ENCODE data around the gene MUL1.

Gene MUL1

DNA sequence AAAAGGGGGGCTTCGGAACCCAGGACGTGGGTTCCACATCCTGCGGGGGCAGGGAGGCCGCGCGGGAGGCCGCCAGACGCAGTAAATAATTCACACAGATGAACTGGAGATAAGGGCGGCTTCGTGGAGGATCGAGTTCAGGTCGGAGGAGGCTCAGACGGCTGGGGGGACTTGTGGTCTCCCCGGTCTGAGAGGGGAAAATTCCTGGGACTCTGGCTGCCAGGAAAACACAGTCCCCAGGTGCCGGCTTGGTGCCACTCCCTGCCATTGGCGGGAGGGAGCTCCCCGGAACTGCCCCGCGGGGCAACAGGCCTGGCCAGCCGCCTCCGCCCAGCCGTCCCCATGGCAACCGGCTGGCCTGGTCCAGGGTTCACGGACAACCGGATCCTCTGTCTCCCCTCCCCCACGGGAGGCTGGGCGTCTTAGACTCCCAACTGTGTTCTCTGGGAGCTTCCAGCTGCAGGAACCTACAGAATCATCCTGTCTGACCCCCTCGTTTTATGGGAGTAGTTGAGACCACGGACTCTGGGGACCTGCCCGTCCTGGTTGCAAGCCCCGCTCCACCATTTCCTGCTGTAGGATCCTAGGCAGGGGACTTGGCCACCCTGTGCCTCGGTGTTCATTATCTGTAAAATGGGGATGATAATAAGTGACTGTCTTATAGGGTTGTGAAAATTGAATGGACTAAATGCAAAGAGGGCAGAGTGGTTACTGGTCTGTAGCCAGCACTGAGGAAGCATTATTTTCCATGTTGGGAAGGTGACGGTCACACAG, 31.5 kb downstream of the MUL1 start:
- peak overlapping the region; percentile 9 for H3K27ac ChIP-seq (ENCODE audit: low read length, poor library complexity, severe bottlenecking)

DNA sequence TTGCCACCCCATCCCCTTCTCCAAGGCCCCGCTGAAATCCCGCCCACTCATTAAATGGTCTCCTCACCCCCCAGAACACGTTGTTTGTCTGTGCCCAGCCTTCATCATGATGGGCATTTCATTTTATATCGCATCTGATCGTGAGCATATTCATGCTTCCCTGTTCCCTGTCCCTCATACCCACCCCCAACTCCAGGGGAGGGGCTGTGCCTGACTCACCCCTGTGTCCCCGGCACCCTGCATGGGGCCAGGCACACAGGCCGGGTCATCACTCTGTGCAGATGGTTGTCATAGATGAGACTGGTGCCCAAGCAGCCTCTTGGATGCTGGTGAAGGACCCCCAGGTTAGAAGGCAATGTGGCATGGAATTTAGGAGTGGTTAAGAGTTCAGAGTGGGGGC, 33.0 kb downstream of the MUL1 start:
- Histone ChIP-seq H3K4me2 (ENCODE audit: low read length, poor library complexity, severe bottlenecking) (no peak overlapping the region), H2BK12ac (ENCODE audit: low read length in 2 of 2) (no peak overlapping the region), H4K91ac (ENCODE audit: low read length) (no peak overlapping the region), H3K18ac (ENCODE audit: low read depth in 1 of 2, low read length in 2 of 2) (no peak overlapping the region), H2AK5ac (ENCODE audit: low read length, severe bottlenecking) (peak overlapping the region; percentile 29), H3K79me1 (replicated peaks; ENCODE audit: low read length, poor library complexity, severe bottlenecking) (peaks cover 4% of the 10 kb centered on the region), H3K4me1 (ENCODE audit: control insufficient read depth, insufficient read depth, low read depth, low read length) (peaks cover 38% of the 10 kb centered on the region), H3K9ac (ENCODE audit: low read length) (peak overlapping the region; percentile 9), H3K23ac (ENCODE audit: low read length in 2 of 2) (no peak overlapping the region), H2BK5ac (ENCODE audit: low read depth, low read length, poor library complexity, severe bottlenecking) (no peak overlapping the region), H3K27ac (ENCODE audit: low read length, poor library complexity, severe bottlenecking) (no peak overlapping the region), H3K14ac (ENCODE audit: low read length in 2 of 2) (peak overlapping the region in 1 of 2 experiments; percentile 79), H3K9me3 (ENCODE audit: control insufficient read depth, low read length) (no peaks in the 10 kb centered on the region), H3K36me3 (ENCODE audit: control insufficient read depth in 1 of 2, insufficient read depth in 2 of 2, low read depth in 1 of 2, low read length in 2 of 2) (no peaks in the 10 kb centered on the region), H2BK120ac (ENCODE audit: low read depth, low read length) (no peak overlapping the region), H4K8ac (ENCODE audit: low read length) (no peak overlapping the region), H2AFZ (ENCODE audit: low read depth, low read length) (no peak overlapping the region), H3K27me3 (ENCODE audit: control insufficient read depth in 1 of 2, insufficient read depth in 1 of 2, low read length in 2 of 2) (no peaks in the 10 kb centered on the region), H3K4me3 (ENCODE audit: insufficient read depth in 1 of 2, low read depth in 1 of 2, low read length in 2 of 2) (no peak overlapping the region), H2BK15ac (ENCODE audit: low read depth, poor library complexity, severe bottlenecking) (no peak overlapping the region), H3K4ac (ENCODE audit: low read depth in 1 of 2, low read length in 2 of 2) (no peak overlapping the region)
- no peak for DNase-seq
- WGBS, result 64% methylated on average over 7 of the region's 7 CpGs

More for the DNA sequence above, 31.5 kb downstream of the MUL1 start:
- Histone ChIP-seq H3K14ac (ENCODE audit: low read length in 2 of 2) (peak overlapping the region in 1 of 2 experiments; percentile 5), H3K9me3 (ENCODE audit: control insufficient read depth, low read length) (no peaks in the 10 kb centered on the region), H3K4me2 (ENCODE audit: low read length, poor library complexity, severe bottlenecking) (peak overlapping the region; percentile 23), H3K4me1 (ENCODE audit: control insufficient read depth, insufficient read depth, low read depth, low read length) (peaks cover 47% of the 10 kb centered on the region), H2BK120ac (ENCODE audit: low read depth, low read length) (peak overlapping the region; percentile 65), H2BK5ac (ENCODE audit: low read depth, low read length, poor library complexity, severe bottlenecking) (no peak overlapping the region), H3K18ac (ENCODE audit: low read depth in 1 of 2, low read length in 2 of 2) (peak overlapping the region; percentile 45 to 84), H2AK5ac (ENCODE audit: low read length, severe bottlenecking) (peak overlapping the region; percentile 92), H4K8ac (ENCODE audit: low read length) (no peak overlapping the region), H4K91ac (ENCODE audit: low read length) (no peak overlapping the region), H2AFZ (ENCODE audit: low read depth, low read length) (no peak overlapping the region), H3K36me3 (ENCODE audit: control insufficient read depth in 1 of 2, insufficient read depth in 2 of 2, low read depth in 1 of 2, low read length in 2 of 2) (no peaks in the 10 kb centered on the region), H3K23ac (ENCODE audit: low read length in 2 of 2) (no peak overlapping the region), H3K27me3 (ENCODE audit: control insufficient read depth in 1 of 2, insufficient read depth in 1 of 2, low read length in 2 of 2) (no peaks in the 10 kb centered on the region), H2BK15ac (ENCODE audit: low read depth, poor library complexity, severe bottlenecking) (peak overlapping the region; percentile 6), H3K9ac (ENCODE audit: low read length) (no peak overlapping the region), H2BK12ac (ENCODE audit: low read length in 2 of 2) (peak overlapping the region; percentile 23 to 94), H3K4me3 (ENCODE audit: insufficient read depth in 1 of 2, low read depth in 1 of 2, low read length in 2 of 2) (no peak overlapping the region), H3K4ac (ENCODE audit: low read depth in 1 of 2, low read length in 2 of 2) (peak overlapping the region in 1 of 2 experiments; percentile 26), H3K79me1 (replicated peaks; ENCODE audit: low read length, poor library complexity, severe bottlenecking) (peaks cover 4% of the 10 kb centered on the region)
- 12% methylated on average over 33 of the region's 33 CpGs for WGBS
- peak; percentile 35 for DNase-seq

DNA sequence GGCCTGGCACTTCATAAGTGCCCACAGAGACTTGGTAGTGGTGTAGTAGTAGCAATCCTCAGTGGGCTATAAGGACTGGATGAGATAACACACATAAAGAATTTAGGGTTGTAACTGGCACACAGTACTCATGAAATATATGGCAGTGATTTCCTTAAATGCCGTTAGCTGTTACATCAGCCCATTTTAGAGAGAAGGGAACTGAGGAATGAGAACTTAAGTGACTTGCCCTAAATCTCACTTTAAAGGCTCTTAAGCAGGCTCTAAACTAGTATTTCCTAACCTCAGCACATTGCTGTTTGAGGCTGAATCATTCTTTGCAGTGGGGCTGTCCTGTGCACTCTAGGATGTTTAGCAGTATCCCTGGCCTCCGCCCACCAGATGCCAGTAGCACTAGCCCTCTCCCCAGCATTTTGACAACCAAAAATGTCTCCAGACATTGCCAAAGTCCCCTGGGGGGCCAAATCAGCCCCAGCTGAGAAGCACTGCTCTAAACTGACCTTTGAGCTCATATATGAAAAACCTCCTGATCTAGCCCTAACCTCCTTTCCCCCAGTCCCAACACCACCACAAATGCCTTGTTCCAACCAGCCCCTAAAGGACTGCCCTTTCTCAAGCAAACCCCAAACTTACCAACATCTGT, 33.5 kb downstream of the MUL1 start:
- Histone ChIP-seq H3K27me3 (ENCODE audit: control insufficient read depth in 1 of 2, insufficient read depth in 1 of 2, low read length in 2 of 2) (no peaks in the 10 kb centered on the region), H2BK12ac (ENCODE audit: low read length in 2 of 2) (no peak overlapping the region), H2AFZ (ENCODE audit: low read depth, low read length) (no peak overlapping the region), H3K27ac (ENCODE audit: low read length, poor library complexity, severe bottlenecking) (no peak overlapping the region), H2BK120ac (ENCODE audit: low read depth, low read length) (no peak overlapping the region), H3K4me1 (ENCODE audit: control insufficient read depth, insufficient read depth, low read depth, low read length) (peaks cover 36% of the 10 kb centered on the region), H3K9me3 (ENCODE audit: control insufficient read depth, low read length) (no peaks in the 10 kb centered on the region), H3K4me3 (ENCODE audit: insufficient read depth in 1 of 2, low read depth in 1 of 2, low read length in 2 of 2) (no peak overlapping the region), H3K9ac (ENCODE audit: low read length) (peak overlapping the region; percentile 9), H3K79me1 (replicated peaks; ENCODE audit: low read length, poor library complexity, severe bottlenecking) (peaks cover 4% of the 10 kb centered on the region), H2BK15ac (ENCODE audit: low read depth, poor library complexity, severe bottlenecking) (no peak overlapping the region), H3K36me3 (ENCODE audit: control insufficient read depth in 1 of 2, insufficient read depth in 2 of 2, low read depth in 1 of 2, low read length in 2 of 2) (no peaks in the 10 kb centered on the region), H2AK5ac (ENCODE audit: low read length, severe bottlenecking) (no peak overlapping the region), H3K23ac (ENCODE audit: low read length in 2 of 2) (no peak overlapping the region), H2BK5ac (ENCODE audit: low read depth, low read length, poor library complexity, severe bottlenecking) (no peak overlapping the region), H4K91ac (ENCODE audit: low read length) (no peak overlapping the region), H3K14ac (ENCODE audit: low read length in 2 of 2) (no peak overlapping the region), H3K4ac (ENCODE audit: low read depth in 1 of 2, low read length in 2 of 2) (no peak overlapping the region), H3K18ac (ENCODE audit: low read depth in 1 of 2, low read length in 2 of 2) (no peak overlapping the region), H4K8ac (ENCODE audit: low read length) (no peak overlapping the region), H3K4me2 (ENCODE audit: low read length, poor library complexity, severe bottlenecking) (no peak overlapping the region)
- 84% methylated on average over 2 of the region's 2 CpGs for WGBS
- no peak for DNase-seq

DNA sequence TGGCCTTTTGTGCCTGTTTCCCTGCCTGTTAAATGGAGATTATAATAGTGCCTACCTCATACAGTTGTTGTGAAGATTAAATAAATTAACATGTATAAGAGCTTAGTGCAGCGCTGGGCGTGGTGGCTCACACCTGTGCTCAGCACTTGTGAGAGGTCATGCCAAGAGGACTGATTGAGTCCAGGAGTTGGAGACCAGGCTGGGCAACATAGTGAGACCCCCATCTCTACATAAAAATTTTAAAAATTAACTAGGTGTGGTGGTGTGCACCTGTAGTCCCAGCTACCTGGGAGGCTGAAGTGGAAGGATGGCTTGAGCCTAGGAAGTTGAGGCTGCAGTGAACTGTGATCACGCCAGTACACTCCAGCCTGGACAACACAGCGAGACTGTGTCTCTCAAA, 34.1 kb downstream of the MUL1 start:
- no peak overlapping the region for H2AFZ ChIP-seq (ENCODE audit: low read depth, low read length)
- no peak overlapping the region for H3K9ac ChIP-seq (ENCODE audit: low read length)
- H3K4me3 ChIP-seq (ENCODE audit: insufficient read depth in 1 of 2, low read depth in 1 of 2, low read length in 2 of 2), result no peak overlapping the region
- no peak overlapping the region for H4K8ac ChIP-seq (ENCODE audit: low read length)
- peaks cover 4% of the 10 kb centered on the region for H3K79me1 ChIP-seq (replicated peaks; ENCODE audit: low read length, poor library complexity, severe bottlenecking)
- no peaks in the 10 kb centered on the region for H3K36me3 ChIP-seq (ENCODE audit: control insufficient read depth in 1 of 2, insufficient read depth in 2 of 2, low read depth in 1 of 2, low read length in 2 of 2)
- H2BK12ac ChIP-seq (ENCODE audit: low read length in 2 of 2), result no peak overlapping the region
- no peak overlapping the region for H2AK5ac ChIP-seq (ENCODE audit: low read length, severe bottlenecking)
- no peak overlapping the region for H3K4me2 ChIP-seq (ENCODE audit: low read length, poor library complexity, severe bottlenecking)
- H3K4me1 ChIP-seq (ENCODE audit: control insufficient read depth, insufficient read depth, low read depth, low read length), result peaks cover 34% of the 10 kb centered on the region
- no peak overlapping the region for H3K27ac ChIP-seq (ENCODE audit: low read length, poor library complexity, severe bottlenecking)
- H4K91ac ChIP-seq (ENCODE audit: low read length), result no peak overlapping the region
- 94% methylated on average over 2 of the region's 4 CpGs for WGBS
- no peak overlapping the region for H3K18ac ChIP-seq (ENCODE audit: low read depth in 1 of 2, low read length in 2 of 2)
- DNase-seq, result no peak
- H3K14ac ChIP-seq (ENCODE audit: low read length in 2 of 2), result no peak overlapping the region
- no peak overlapping the region for H3K4ac ChIP-seq (ENCODE audit: low read depth in 1 of 2, low read length in 2 of 2)
- peaks cover 0 to 4% of the 10 kb centered on the region in 2 experiments for H3K27me3 ChIP-seq (ENCODE audit: control insufficient read depth in 1 of 2, insufficient read depth in 1 of 2, low read length in 2 of 2)
- no peak overlapping the region for H2BK15ac ChIP-seq (ENCODE audit: low read depth, poor library complexity, severe bottlenecking)
- no peak overlapping the region for H2BK120ac ChIP-seq (ENCODE audit: low read depth, low read length)
- no peaks in the 10 kb centered on the region for H3K9me3 ChIP-seq (ENCODE audit: control insufficient read depth, low read length)
- H2BK5ac ChIP-seq (ENCODE audit: low read depth, low read length, poor library complexity, severe bottlenecking), result no peak overlapping the region
- H3K23ac ChIP-seq (ENCODE audit: low read length in 2 of 2), result no peak overlapping the region

All from mesenchymal stem cell (in vitro differentiated cells and primary cell).